Superior temporal gyrus (tissue), 1 donor: ENCODE data around the gene CFDP1.

Experiments
- DNase-seq: peaks from one replicate; pipeline ENCODE4 v3.0.0-alpha.2; 2016; ENCODE audit errors: extremely low spot score

The CFDP1 gene

GRCh38 chr16:75406943-75407342, 26.4 kb downstream of the CFDP1 start:
- no peak for DNase-seq

GRCh38 chr16:75402821-75403475, 30.4 kb downstream of the CFDP1 start:
- peak; percentile 71 for DNase-seq

GRCh38 chr16:75402159-75402820, 31.0 kb downstream of the CFDP1 start:
- no peak for DNase-seq

GRCh38 chr16:75401691-75402090, 31.6 kb downstream of the CFDP1 start:
- no peak for DNase-seq

GRCh38 chr16:75398333-75398732, 35.0 kb downstream of the CFDP1 start:
- no peak for DNase-seq

- no peak for DNase-seq
Observed at GRCh38 chr16:75394941-75395340, 38.4 kb downstream of the CFDP1 start.

GRCh38 chr16:75392906-75393305, 40.4 kb downstream of the CFDP1 start:
- DNase-seq: no peak

- DNase-seq: no peak
Observed at GRCh38 chr16:75390926-75391653, 42.2 kb downstream of the CFDP1 start.

- peak; percentile 37 for DNase-seq
Observed at GRCh38 chr16:75389096-75389690, 44.1 kb downstream of the CFDP1 start.

- DNase-seq: no peak
Observed at GRCh38 chr16:75387951-75388350, 45.4 kb downstream of the CFDP1 start.

GRCh38 chr16:75385507-75386152, 47.7 kb downstream of the CFDP1 start:
- peak; percentile 90 for DNase-seq

- no peak for DNase-seq
Observed at GRCh38 chr16:75383141-75383540, 50.2 kb downstream of the CFDP1 start.

GRCh38 chr16:75382611-75383010, 50.7 kb downstream of the CFDP1 start:
- DNase-seq: no peak

- no peak for DNase-seq
Observed at GRCh38 chr16:75380870-75381269, 52.4 kb downstream of the CFDP1 start.

GRCh38 chr16:75379911-75380847, 53.1 kb downstream of the CFDP1 start:
- DNase-seq: no peak

GRCh38 chr16:75379339-75379738, 54.0 kb downstream of the CFDP1 start:
- DNase-seq: no peak

GRCh38 chr16:75378616-75379015, 54.7 kb downstream of the CFDP1 start:
- DNase-seq: no peak

GRCh38 chr16:75377729-75378386, 55.4 kb downstream of the CFDP1 start:
- peak; percentile 40 for DNase-seq

GRCh38 chr16:75376475-75377161, 56.7 kb downstream of the CFDP1 start:
- no peak for DNase-seq

GRCh38 chr16:75374388-75374787, 58.9 kb downstream of the CFDP1 start:
- DNase-seq: no peak
